K562 (cell line): Measurements from ENCODE around the gene IGSF10. TPM values are rescaled to one million over a fixed set of nuclear protein-coding genes. Genes with fewer than 3 reads are reported as not detected.
A peak's percentile ranks its signal among the peaks of the same experiment; 100 is the strongest.

Experiments
- ATAC-seq: fragments of 200-7000 bp; cut with Tn5 transposase; 3 replicates; pipeline ENCODE4 v1.9.1; 2020; ENCODE audit warnings: moderate library complexity
- BruUV-seq: library from RNA; stranded (reverse); fragments of 400-500 nt; replicated peaks from 2 replicates; lab custom pipeline; 2021; lab: Mats Ljungman, UMichigan
- CTCF ChIA-PET: fragments of 300-600 bp; formaldehyde crosslinking; extraction: SDS; loops from one replicate; lab custom pipeline; 2021; ENCODE audit warnings: low intra/inter-chr PET ratio; lab: Yijun Ruan, JAX
- POLR2A ChIA-PET: fragments of 300-600, 350-650 bp; sonication (Branson Sonifier 250); formaldehyde crosslinking; extraction: SDS; loops from one replicate; lab custom pipeline; 2021; ENCODE audit warnings: antibody characterized with exemption, inconsistent platforms; lab: Yijun Ruan, JAX
- DNase-seq, 4 experiments: peaks; one replicate each; pipeline versions ENCODE4 v3.0.0 to v3.0.0-alpha.2; 2011 to 2018; ENCODE audit warnings: low spot score in 3 of 4, mixed read lengths in 3 of 4; ENCODE audit errors: extremely low read depth in 1 of 4
- FAIRE-seq: peaks from 2 replicates; lab custom pipeline; 2011; peaks lifted over from hg19 to GRCh38; lab: Jason Lieb, UNC
- H2AFZ ChIP-seq: 2 replicates; pipeline ENCODE4 v1.6.0; 2011; ENCODE audit warnings: low read depth, low read length, control low read depth, inconsistent platforms
- H3K27ac ChIP-seq: fragments of 200-600 bp; 3 replicates; pipeline ENCODE4 v1.8.0; 2011; ENCODE audit warnings: low read depth, mild to moderate bottlenecking, control low read depth, inconsistent platforms, low read length, moderate library complexity, mixed read lengths; ENCODE audit errors: extremely low read depth
- H3K27me3 ChIP-seq, 2 experiments: fragments of 300-600 bp in 1 of 2; 2 replicates in 1 of 2; 3 replicates in 1 of 2; pipeline versions ENCODE4 v1.6.0 to v1.8.0; 2011; ENCODE audit warnings: inconsistent platforms in 2 of 2, low read length in 2 of 2, mild to moderate bottlenecking in 1 of 2, mixed read lengths in 1 of 2, moderate library complexity in 1 of 2; ENCODE audit not compliant: control insufficient read depth in 2 of 2, insufficient read depth in 2 of 2
- H3K36me3 ChIP-seq: fragments of 300-600 bp; 3 replicates; pipeline ENCODE4 v1.8.0; 2011; ENCODE audit warnings: mild to moderate bottlenecking, low read length, inconsistent platforms; ENCODE audit not compliant: control insufficient read depth, insufficient read depth
- H3K4me1 ChIP-seq, 2 experiments: fragments of 200-600 bp in 1 of 2; replicated peaks in 1 of 2; 2 replicates in 1 of 2; 3 replicates in 1 of 2; pipeline versions ENCODE4 v1.5.1 to v1.8.0; 2011; ENCODE audit warnings: inconsistent platforms in 2 of 2, low read length in 2 of 2, mild to moderate bottlenecking in 1 of 2, mixed read lengths in 1 of 2, moderate library complexity in 1 of 2; ENCODE audit not compliant: control insufficient read depth in 2 of 2, insufficient read depth in 2 of 2
- H3K4me2 ChIP-seq: 2 replicates; pipeline ENCODE4 v1.6.1; 2011; ENCODE audit warnings: low read length, control low read depth, inconsistent platforms, mixed read lengths; ENCODE audit not compliant: insufficient read depth
- H3K4me3 ChIP-seq: fragments of 200-600 bp; sonication (generic), shearing (Covaris generic); 2 replicates; pipeline ENCODE4 v1.5.1; 2016; ENCODE audit warnings: control low read depth, inconsistent platforms
- H3K79me2 ChIP-seq: fragments of 200-600 bp; 3 replicates; pipeline ENCODE4 v1.8.0; 2011; ENCODE audit warnings: low read length, inconsistent platforms; ENCODE audit not compliant: control insufficient read depth, insufficient read depth
- H3K9ac ChIP-seq, 2 experiments: 2 replicates each; pipeline versions ENCODE4 v1.6.0 to v1.6.1; 2011; ENCODE audit warnings: low read depth in 2 of 2, low read length in 2 of 2, control low read depth in 1 of 2, inconsistent platforms in 1 of 2, mild to moderate bottlenecking in 1 of 2, mixed read lengths in 1 of 2; ENCODE audit not compliant: insufficient read depth in 1 of 2
- H3K9me1 ChIP-seq: one replicate; pipeline ENCODE4 v1.6.0; 2011; ENCODE audit warnings: inconsistent platforms, mild to moderate bottlenecking, low read length, moderate library complexity; ENCODE audit not compliant: control insufficient read depth, insufficient read depth
- H3K9me3 ChIP-seq: replicated peaks from 2 replicates; pipeline ENCODE4 v1.5.1; 2011; ENCODE audit warnings: low read depth, low read length, inconsistent platforms; ENCODE audit not compliant: control insufficient read depth, insufficient read depth
- H4K20me1 ChIP-seq: replicated peaks from 2 replicates; pipeline ENCODE4 v1.6.1; 2011; ENCODE audit warnings: low read length, inconsistent platforms, mixed read lengths; ENCODE audit not compliant: control insufficient read depth, insufficient read depth
- CCAR2 ChIP-seq: fragments of 200-400 bp; formaldehyde crosslinking; IDR thresholded peaks from 2 replicates; pipeline ENCODE4 v1.6.1; 2017; ENCODE audit warnings: mild to moderate bottlenecking, low read depth, low read length
- CSDE1 ChIP-seq, 2 experiments: fragments of 450-650 bp; IDR thresholded peaks; 2 replicates each; pipeline ENCODE4 v1.6.1; 2016; ENCODE audit warnings: mild to moderate bottlenecking in 1 of 2
- FOXA3 ChIP-seq, 2 experiments: fragments of 450-650 bp in 1 of 2; sonication (generic) in 1 of 2; formaldehyde crosslinking; IDR thresholded peaks in 1 of 2; conservative IDR thresholded peaks in 1 of 2; 2 replicates each; pipeline versions ENCODE4 v1.4.0 to v1.8.0; 2020 to 2022; ENCODE audit warnings: mild to moderate bottlenecking in 2 of 2, missing genetic modification reagents in 1 of 2
- HMBOX1 ChIP-seq: sonication (generic); IDR thresholded peaks from 2 replicates; pipeline ENCODE4 v1.6.1; 2016
- TEAD4 ChIP-seq, 2 experiments: sonication (generic) in 1 of 2; formaldehyde crosslinking in 1 of 2; IDR thresholded peaks; 2 replicates each; pipeline versions ENCODE4 v1.6.1 to v1.8.0; 2012 to 2022; ENCODE audit warnings: borderline replicate concordance in 1 of 2, inconsistent platforms in 1 of 2, low read length in 1 of 2, mild to moderate bottlenecking in 1 of 2, missing genetic modification reagents in 1 of 2
- ZNF316 ChIP-seq: fragments of 450-650 bp; IDR thresholded peaks from 2 replicates; pipeline ENCODE4 v1.6.1; 2016
- WGBS: fragments of 100-300 bp; shearing (Covaris generic); methylation state at CpG from one replicate; pipeline ENCODE4 v1.1.6; 2016; ENCODE audit warnings: low coverage, mixed read lengths; ENCODE audit not compliant: insufficient coverage; ENCODE audit errors: missing lambda C conversion rate; 5-methylcytosine and 5-hydroxymethylcytosine counted together
- in situ Hi-C: fragments of 300-500 bp; cut with MboI; formaldehyde crosslinking; loops from 4 replicates; pipeline ENCODE4 v1.15.0; 2018; ENCODE audit warnings: inconsistent platforms, mixed read lengths
- intact Hi-C: fragments of 100-400 bp; cut with micrococcal nuclease; formaldehyde crosslinking; loops from 2 replicates; pipeline ENCODE4 v1.14.2; 2022
- polyA plus RNA-seq, 8 experiments: library from polyadenylated mRNA; depleted of rRNA in 4 of 8; stranded (reverse) in 5 of 8; unstranded in 3 of 8; fragments of >200 nt; fragmentation: Nextera tagmentation in 2 of 8; fragmentation: Illumina TruSeq in 1 of 8; extraction: Ambion mirVana in 2 of 8; extraction: Trizol in 1 of 8; gene quantifications; 2 replicates each; pipeline versions ENCODE4 v1.2.1 to v1.2.3, GENCODE V29; 2011 to 2014; ENCODE audit warnings: inconsistent platforms in 1 of 8, missing spikeins in 1 of 8
- total RNA-seq, 7 experiments: library from RNA; depleted of rRNA in 6 of 7; stranded (reverse); fragments of >200 nt in 6 of 7; fragmentation: Illumina TruSeq in 2 of 7; extraction: Trizol in 2 of 7; gene quantifications; 2 replicates each; pipeline versions ENCODE4 v1.2.1 to v1.2.3, GENCODE V29; 2011 to 2021; ENCODE audit warnings: low replicate concordance in 1 of 7

The IGSF10 gene
- total and polyA plus RNA-seq, 9 of the 15 experiments (the other 6 are each of a cell fraction or from before 2014, with no cell fraction given), result 0.11 to 1.2 (median 0.40) TPM

GRCh38 chr3:151432616-151433372 lies 28.1 kb downstream of the IGSF10 start:
- ATAC-seq (no peak), FAIRE-seq (no peak)
- H2AFZ ChIP-seq, result no peak overlapping the region; the same call in 1 of the 2 replicates

GRCh38 chr3:151431940-151432339 lies 28.9 kb downstream of the IGSF10 start:
- intact Hi-C loops, result no loop called here

More at GRCh38 chr3:151432616-151433372, 28.1 kb downstream of the IGSF10 start:
- no peak for TF ChIP-seq CCAR2
- peak; percentile 71 for TF ChIP-seq ZNF316
- intact Hi-C loops (no loop called here), in situ Hi-C loops (loop anchor here (10.0 kb wide), 1 partner anchor 482 kb away; no protein-coding TSS in a partner anchor)
- DNase-seq, result no peak
- Histone ChIP-seq H3K9ac (no peak overlapping the region), H4K20me1 (no peaks in the 10 kb centered on the region), H3K36me3 (no peaks in the 10 kb centered on the region), H3K9me1 (no peaks in the 10 kb centered on the region), H3K27me3 (0 out of 5 replicates have a peak, but pooled peaks cover 0 to 5% of the 10 kb centered on the region in 2 experiments), H3K4me3 (no peak overlapping the region), H3K9me3 (no peaks in the 10 kb centered on the region), H3K4me1 (no peaks in the 10 kb centered on the region; a peak in 2 of 5 replicates), H3K27ac (no peak overlapping the region), H3K4me2 (no peak overlapping the region), H3K79me2 (no peaks in the 10 kb centered on the region)
- POLR2A ChIA-PET, result interaction anchor here (1.0 kb wide), 1 partner anchor 406 kb away, joined by 3 read pairs; no protein-coding TSS in a partner anchor
- no TSS peak for BruUV-seq
- 13% methylated on average over 7 of the region's 7 CpGs for WGBS
- CTCF ChIA-PET, result no interaction called here

More at GRCh38 chr3:151431940-151432339, 28.9 kb downstream of the IGSF10 start:
- Histone ChIP-seq H3K27me3 (0 out of 5 replicates have a peak, but pooled peaks cover 0 to 5% of the 10 kb centered on the region in 2 experiments), H3K79me2 (no peaks in the 10 kb centered on the region), H3K27ac (no peak overlapping the region), H3K9ac (no peak overlapping the region), H3K4me1 (no peaks in the 10 kb centered on the region; a peak in 2 of 5 replicates)
- TF ChIP-seq HMBOX1, result 0 out of 2 replicates have a peak, but pooled peaks have one; percentile 36
- TF ChIP-seq TEAD4 (IDR thresholded peaks at IDR 0.05; ENCODE audit: low read length), result peak; percentile 36; the same call in 1 of the 2 replicates
- TF ChIP-seq TEAD4 (CRISPR knock-in tag; IDR thresholded peaks at IDR 0.05; ENCODE audit: borderline replicate concordance), result no peak
- no peak for TF ChIP-seq CSDE1 (IDR thresholded peaks at IDR 0.05)
- peak in 1 of 2 experiments; percentile 85; a peak in 1 of 4 replicates for TF ChIP-seq FOXA3 (CRISPR knock-in tag; conservative IDR thresholded peaks at IDR 0.05 in 1 of 2, IDR thresholded peaks at IDR 0.05 in 1 of 2)
- TF ChIP-seq, all 486 proteins: peak for 3
- Histone ChIP-seq H2AFZ (no peak overlapping the region), H3K4me3 (no peak overlapping the region), H3K36me3 (no peaks in the 10 kb centered on the region), H4K20me1 (no peaks in the 10 kb centered on the region), H3K9me3 (no peaks in the 10 kb centered on the region), H3K9me1 (no peaks in the 10 kb centered on the region), H3K4me2 (no peak overlapping the region)
- FAIRE-seq (peak; percentile 15), ATAC-seq (peak; percentile 68; the same call in 2 of the 3 replicates), DNase-seq (peak in 2 of 4 experiments; percentile 11 to 28)
- 5% methylated on average over 3 of the region's 3 CpGs for WGBS
- POLR2A ChIA-PET, result interaction anchor here (1.0 kb wide), 1 partner anchor 407 kb away, joined by 3 read pairs; no protein-coding TSS in a partner anchor
- CTCF ChIA-PET, result no interaction called here
- BruUV-seq, result no TSS peak
- in situ Hi-C loops, result loop anchor here (10.0 kb wide), 1 partner anchor 483 kb away; no protein-coding TSS in a partner anchor
